GM18907 (cell line): ENCODE results near the gene GRAPL.
"Not testable (repeated sequence)": the region's sequence is repeated elsewhere in the genome, so short reads cannot be mapped to it uniquely, and the experiment has no call there.

Source experiments
- ATAC-seq: cut with Tn5 transposase; IDR thresholded peaks from one replicate; pipeline ENCODE4 v1.9.1; 2021; ENCODE audit warnings: mild to moderate bottlenecking, moderate library complexity; ENCODE audit not compliant: unreplicated experiment

GRAPL gene

DNA sequence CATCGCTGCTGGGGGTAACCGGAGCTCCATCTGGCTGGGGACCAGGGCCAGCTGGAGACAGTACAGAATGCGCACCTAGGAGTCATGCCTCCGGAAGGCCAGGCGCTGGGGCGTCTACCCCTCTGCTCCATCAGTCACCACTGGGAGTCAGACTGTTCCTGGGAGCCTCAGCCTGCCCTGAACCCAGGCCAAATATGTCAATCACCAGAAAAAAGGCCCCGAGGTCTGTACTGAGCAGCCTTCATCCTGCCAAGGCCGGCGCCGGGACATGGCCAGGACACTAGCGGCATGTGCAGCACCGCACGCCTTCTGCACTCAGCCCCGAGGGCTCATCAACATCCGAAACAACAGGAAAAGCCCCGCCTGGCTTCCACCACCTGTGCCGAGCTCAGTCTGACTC lies 8.7 kb downstream of the GRAPL start:
- not testable (repeated sequence) for ATAC-seq

DNA sequence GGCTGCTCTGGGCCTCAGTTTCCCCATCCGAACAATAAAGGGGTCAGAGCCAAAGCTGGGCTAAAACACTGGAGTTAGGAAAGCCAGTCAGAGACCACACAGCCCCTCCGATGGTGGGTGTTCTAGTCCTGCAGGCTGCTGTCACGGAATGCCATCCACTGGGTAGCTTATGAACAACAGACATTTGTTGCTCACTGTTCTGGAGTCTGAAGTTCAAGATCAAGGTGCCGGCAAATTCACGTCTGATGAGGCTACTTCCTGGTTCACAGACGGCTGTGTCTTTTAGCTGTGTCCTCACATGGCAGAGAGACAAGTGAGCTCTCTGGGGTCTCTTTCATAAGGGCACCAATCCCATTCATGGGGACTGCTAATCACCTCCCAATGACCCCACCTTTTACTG lies 9.2 kb downstream of the GRAPL start:
- not testable (repeated sequence) for ATAC-seq

DNA sequence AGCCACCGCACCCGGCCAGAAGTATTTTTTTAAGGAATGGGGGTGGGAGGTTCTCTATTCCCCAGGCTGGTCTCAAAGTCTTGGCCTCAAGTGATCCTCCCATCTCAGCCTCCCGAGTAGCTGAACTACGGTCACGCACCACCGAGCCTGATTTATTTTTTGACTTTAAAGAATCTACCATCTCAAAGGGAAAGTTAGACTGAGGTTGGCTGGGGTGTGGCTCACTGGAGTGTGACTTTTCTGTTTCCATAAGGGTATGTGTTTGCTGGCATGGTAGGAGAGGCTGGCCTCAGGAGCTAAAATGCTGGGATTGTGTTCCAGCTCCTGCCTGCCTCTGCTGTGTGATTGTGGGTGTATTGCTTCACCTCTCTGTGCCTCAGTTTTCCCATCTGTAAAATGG lies 10.6 kb downstream of the GRAPL start:
- ATAC-seq, result not testable (repeated sequence)

DNA sequence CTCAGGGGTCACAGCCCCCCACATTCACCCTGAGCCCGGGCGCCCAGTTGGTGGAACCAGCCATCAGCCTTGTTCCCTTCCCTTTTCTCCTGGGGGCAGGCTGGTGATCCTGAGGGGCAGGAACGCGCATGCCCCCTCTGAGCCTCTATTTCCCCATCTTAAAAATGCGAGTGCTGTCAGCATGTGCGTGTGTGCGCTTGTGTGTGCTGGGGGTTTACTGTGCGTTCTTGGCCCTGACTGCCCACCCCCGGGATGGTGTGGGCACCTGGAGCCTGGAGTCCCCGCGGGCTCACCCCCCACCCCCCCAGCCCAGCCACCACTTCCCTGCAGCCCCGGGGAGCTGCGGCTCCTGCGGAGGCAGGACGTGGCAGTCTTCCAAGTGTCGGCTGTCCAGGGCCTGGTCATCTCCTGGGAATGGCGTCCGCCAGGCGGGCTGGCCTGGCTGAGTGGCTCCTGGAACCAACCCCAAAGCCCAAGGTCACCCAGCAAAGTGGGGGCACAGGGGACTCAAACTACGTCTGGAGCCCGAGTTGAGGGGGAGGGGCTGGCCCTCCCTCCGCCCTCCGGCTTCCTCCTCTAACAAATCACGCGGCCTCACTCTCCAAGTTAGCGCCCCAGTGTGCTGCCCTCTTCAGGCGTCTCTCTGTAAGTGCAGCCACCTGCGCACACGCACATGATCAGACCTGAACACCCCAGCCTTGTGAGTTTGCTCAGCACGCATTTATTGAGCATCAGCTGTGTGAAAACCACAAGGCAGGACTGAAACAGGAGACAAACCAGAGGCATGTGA lies 14.2 kb downstream of the GRAPL start:
- peak; percentile 48 for ATAC-seq

DNA sequence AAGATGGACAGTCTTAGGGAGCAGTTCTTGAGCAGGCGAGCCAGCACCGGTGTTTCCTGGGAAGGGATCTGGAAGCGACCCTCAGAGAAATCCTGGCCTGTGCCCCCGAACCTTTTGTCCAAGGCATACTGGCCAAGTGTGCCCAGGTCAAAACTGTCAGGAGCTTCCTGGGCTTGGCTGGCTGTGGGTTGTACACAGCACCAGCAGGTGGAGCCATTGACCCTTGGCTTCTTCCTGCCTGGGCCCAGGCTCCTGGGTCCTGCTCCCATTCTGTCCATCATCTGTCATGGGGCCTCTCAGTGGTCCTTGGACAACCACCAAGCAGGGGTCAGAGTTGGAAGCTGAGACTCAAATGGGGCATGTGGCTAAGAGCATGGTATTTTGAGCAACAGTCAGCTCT lies 15.0 kb downstream of the GRAPL start:
- ATAC-seq, result not testable (repeated sequence)

DNA sequence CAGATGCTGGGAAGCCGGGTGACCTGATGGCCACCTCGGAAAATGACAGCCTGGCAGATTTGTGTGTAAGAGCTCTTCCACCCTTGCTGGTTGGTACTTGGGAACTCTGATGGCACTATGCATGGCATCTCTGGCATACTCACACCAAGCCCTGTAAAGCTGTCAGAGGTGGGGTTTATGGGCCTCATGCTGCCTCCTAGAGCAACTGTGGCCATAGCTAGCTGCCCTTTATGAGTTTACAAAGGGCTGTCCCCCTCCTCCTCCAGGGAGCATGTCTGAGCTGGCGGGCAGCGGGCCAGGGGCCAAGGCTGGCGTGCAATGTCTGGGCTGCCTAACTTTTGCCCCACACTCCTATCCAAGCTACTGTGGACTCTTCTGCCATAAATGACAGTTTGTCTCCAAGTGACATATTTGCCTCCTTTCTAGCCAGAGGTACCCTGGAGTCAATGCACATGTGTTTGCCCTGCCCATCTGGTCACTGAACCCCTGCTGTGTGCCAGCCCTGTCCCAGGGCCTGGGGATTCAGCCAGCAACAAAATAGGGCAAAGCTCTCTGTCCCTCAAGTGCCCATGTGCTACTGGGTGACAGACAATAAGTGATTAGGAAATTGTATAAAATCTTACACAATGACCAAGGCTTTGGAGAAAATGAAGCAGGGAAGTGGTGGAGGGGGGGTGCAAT lies 15.8 kb downstream of the GRAPL start:
- not testable (repeated sequence) for ATAC-seq

DNA sequence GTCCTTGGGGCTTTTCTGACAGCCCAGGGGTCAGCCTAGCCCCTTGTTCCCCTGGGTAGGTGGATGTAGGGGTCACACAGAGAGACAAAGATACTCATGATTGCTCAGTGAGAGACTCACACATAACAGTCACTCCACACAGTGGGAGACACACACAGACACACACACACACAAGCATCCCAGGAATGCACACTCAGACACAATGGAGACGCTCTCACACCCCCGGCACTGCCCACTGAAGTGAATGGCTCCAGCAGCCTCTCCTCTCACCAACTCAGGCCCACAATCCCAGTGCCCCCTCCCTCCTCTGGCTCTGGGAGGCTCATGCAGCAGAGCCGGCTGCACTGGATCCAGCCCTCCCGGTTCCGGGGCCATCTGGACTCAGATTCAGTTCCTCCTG lies 17.0 kb downstream of the GRAPL start:
- not testable (repeated sequence) for ATAC-seq

DNA sequence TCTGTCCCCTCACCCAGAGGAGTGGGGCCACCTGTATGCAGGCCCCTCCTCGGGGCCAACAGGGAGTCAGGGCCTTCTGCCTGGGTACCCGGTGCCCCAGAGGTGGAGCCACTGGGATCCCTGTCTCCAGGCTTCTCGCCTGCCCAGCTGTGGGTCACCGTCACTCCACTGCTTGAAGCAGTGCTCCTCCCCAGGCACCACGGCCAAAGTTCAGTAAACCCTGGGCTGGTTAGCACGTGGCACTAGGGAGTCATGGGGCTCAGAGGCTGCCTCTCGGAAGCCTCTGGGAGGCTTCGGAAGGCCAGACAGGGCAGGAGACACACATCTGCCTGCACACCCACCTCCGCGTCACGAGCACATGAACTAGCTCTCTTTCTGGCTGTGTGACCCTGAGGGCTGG lies 18.1 kb downstream of the GRAPL start:
- not testable (repeated sequence) for ATAC-seq

DNA sequence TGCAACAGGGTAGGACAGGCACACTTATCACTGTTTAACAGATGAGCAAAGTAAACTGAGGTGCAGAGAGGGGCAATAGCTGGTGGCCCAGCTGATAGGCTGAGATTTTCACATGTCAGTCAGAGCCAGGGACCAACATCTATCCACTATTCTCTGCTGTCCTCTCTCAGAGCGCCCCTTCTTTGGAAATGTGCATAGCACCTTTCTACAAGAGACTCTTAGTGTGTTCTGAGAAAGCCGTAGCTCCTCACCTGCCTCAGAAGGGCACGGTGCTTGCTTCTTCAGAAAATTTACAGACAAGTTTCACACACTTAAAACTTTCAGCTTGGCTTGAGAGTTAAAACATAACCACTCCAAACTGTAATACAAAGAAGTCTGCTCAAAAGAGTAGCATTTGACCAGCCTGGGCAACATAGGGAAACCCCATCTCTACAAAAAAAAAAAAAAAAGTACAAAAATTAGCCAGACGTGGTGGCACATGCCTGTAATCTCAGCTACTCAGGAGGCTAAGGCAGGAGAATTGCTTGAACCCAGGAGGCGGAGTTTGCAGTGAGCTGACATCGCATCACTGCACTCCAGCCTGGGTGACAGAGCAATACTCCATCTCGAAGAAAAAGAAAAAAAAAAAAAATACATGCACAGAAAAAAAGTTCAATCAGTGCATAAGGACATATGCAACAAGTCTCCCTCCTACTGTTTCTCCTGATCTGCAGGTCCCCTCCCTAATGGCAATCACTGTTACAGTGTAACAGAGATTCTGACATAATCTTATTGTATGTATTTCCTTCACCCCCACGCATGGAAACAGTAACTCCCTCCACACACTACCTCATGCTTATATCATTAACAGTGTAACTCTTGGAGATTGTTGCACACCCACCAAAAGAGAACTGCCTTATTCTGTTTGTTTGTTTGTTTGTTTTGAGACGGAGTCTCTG lies 23.6 kb downstream of the GRAPL start:
- not testable (repeated sequence) for ATAC-seq

DNA sequence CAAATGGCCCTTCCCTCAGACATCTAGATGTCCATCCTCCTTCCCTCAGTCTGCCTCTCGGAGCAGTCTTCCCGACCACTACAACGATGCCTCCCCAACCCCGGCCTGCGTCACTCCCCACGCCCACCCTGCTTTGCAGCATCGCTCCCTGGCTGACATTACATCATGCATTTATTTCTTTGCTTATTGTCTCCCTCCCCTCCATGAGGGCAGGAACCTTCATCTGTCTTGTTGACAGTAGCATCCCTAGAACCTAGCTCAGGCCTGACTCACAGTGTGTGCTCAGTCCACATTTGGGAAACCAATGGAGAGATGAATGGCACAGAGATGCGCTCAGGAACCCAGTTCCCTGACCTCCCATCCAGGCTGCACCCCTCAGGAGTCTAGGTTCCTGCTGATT lies 30.2 kb downstream of the GRAPL start:
- ATAC-seq, result not testable (repeated sequence)

DNA sequence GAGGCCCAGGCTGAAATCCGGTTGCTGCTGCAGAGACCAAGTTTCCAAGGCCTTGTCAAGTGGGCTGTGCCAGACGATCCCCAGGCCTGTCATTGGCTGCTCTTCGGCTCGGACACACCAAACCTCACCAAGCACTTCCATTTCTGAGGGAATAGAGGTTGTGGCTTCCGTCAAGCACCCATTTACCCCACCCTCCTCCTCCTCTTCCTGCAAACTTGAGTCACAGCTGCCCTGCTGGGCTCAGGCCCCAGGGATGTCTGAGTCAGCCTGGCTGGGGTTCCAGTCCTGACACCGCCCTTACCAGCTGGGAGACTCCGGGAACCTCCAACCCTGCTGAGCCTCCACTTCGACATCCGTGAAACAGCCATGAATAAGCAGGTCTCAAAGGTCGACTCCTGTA lies 31.1 kb downstream of the GRAPL start:
- ATAC-seq, result not testable (repeated sequence)

DNA sequence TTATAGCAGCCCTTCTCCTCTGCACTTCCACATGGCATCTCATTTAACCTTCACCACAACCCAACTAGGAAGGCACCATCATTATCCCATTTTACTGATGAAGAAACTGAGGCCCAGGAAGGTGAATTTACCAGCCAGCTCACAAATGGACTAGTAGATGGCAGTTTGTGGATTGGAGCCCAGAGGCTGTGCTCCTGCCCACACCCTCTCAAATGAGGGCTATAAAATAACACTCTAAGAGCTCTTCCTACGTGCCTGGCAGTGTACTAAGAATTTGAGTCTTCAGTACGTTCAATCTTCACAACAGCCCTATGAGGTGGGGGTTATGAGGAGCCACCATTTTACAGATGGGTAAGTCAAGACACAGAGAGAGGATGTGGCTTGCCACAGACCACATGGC lies 31.5 kb downstream of the GRAPL start:
- ATAC-seq, result not testable (repeated sequence)

DNA sequence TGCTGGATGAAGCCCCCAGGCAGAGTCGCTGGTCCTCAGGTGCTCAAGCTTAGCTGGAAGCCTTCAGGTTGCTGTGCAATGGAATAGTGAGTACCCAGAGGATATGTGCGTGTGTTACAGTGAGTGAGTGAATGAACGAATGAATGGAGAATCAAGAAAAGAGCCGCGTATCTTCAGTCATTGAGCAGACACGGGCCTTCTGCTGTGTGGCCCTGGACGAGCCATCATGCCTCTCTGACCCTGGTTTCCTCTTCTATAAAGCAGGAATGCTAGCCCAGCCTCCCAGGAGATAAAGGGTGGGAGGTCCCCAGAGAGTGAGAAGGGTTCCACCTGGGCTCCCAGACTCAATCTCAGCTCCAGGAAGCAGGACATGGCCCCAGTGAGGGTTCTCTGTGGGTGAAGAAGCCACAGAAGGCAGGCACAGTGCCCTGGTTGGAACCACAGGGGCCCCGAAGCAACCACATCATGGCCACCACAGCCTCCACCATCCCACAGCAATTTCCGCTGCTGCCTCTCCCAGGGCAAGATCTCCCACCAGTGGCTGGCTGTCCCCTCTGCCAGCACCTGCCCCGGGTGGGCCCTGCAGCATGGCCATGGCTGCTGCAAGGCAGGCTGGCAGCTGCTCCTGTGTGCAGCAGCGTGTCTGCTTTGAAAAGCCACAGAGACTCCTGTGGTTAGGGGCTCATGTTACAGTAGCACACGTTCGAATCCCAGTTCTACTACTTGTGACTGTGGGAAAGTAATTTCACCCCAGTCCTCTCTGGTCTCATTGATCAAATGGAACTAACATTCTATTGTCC lies 34.1 kb downstream of the GRAPL start:
- ATAC-seq, result peak; percentile 45

DNA sequence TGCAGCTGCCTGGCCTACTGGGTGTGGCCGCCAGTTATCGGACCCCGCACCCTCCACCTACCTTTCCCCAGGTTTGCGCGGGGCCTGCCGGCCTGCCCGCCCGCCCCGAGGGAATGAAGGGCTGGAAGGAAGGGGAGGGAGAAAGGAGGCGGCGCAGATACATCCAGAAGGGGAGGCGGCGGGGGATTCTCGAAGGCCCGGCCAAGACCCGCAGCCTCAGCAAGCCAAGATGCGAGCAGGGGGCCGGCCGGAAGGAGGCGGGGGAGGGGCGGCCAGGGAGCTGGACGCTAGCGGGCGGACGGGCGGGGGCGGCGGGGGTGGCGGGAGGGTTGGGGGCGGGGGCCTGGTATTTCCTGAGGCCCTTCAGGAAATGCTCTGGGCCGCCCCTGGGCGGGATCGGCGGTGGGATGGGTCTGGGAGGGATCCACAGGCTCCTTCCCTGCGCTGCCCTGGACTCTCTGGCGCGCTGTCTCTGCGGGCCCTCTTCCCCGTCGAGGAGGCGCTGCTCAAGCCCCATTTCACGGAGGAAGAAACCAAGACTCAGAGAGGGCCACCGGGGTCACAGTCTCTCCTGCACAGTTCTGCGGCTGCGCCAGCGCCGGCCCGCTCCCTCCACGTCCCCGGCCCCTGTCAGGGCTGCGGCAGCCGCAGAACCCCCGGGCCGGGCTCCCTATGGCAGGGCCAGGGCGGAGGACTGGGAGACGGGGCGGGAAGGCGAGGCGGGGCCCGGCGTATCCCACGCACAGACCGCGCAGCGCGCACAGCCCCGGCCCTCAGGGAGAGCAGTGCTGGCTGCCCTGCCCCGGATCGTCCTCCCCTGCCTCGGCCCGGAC lies 35.2 kb downstream of the GRAPL start:
- ATAC-seq, result not testable (repeated sequence)

DNA sequence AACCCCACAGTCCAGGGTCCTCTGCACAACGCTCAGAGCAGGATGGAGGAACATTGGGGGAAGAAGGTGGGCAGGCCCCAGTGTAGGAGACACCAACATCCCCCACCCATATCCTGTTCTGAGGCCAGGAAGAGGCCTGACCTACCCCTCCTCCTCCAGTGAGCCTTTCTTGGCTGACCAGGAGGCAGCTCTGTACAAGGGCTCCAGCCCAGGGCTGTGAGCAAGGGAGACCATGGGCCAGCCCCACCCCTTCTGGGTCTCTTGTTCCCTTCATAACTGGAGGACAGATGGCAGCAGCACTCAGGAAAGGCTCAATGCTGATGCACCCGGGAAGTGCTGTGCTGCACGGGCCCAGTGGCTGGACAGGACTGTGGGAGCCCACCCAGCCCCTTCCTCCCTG lies 47.0 kb downstream of the GRAPL start:
- ATAC-seq, result not testable (repeated sequence)

DNA sequence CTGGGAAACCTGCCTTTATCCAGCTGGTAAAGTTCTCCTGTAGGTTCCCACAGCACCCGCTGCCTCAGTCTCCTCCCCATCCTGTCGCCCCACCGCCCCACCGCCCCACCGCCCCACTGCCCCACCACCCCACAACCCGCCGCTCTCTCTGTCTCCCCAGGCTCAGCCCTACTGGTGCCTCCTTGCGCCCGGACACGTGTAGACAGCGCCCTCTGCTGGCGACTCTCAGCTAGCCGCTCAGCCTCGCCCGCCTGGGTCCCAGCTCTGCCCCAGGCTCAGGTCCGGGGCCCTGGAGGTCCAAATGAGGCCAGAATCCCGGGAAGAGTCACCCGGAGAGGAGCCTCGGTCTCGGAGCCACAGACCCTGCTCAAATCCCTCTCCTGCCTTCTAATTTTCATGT lies 48.0 kb downstream of the GRAPL start:
- peak; percentile 84 for ATAC-seq

DNA sequence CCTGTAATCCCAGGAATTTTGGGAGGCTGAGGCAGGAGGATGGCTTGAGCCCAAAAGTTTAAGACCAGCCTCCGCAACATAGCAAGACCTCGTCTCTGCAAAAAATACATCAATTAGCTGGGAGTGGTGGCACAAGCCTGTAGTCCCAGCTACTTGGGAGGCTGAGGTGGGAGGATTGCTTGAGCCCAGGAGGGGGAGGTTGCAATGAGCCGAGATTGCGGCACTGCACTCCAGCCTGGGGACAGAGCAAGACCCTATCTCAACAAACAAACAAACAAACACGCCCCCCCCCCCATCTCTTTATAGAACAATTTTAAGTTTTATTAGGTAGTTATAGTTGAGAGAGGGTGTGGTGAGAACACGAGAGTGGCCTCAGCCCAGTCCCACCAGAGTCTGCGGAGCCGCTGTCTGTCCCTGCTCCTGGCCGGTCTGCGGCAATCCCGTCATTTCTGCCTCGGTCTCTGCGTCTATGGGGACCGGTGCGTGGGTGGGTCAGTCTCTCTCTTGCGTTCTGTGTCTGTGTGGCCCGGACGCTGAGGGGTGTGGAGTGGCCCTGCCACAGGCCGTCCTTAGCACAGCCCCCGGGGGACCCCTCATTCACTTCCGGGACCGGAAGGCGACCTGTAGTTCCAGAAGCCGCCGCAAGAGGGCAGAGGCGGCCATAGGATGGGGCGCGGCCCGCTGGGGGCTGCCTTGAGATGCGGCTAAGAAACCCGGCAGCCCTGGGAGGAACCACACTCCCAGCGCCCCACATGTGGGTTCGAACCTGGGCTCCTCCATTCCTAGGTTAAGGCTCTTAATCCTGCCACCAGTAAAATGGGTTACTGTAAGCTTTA lies 53.9 kb downstream of the GRAPL start:
- peak; percentile 93 for ATAC-seq
